ENCODE results near the gene MUCL3. TPM values are rescaled to one million over a fixed set of nuclear protein-coding genes. Genes with fewer than 3 reads are reported as not detected.
A peak's percentile ranks its signal among the peaks of the same experiment; 100 is the strongest.
"Not testable (repeated sequence)": the region's sequence is repeated elsewhere in the genome, so short reads cannot be mapped to it uniquely, and the experiment has no call there.

Gene MUCL3, protein sequence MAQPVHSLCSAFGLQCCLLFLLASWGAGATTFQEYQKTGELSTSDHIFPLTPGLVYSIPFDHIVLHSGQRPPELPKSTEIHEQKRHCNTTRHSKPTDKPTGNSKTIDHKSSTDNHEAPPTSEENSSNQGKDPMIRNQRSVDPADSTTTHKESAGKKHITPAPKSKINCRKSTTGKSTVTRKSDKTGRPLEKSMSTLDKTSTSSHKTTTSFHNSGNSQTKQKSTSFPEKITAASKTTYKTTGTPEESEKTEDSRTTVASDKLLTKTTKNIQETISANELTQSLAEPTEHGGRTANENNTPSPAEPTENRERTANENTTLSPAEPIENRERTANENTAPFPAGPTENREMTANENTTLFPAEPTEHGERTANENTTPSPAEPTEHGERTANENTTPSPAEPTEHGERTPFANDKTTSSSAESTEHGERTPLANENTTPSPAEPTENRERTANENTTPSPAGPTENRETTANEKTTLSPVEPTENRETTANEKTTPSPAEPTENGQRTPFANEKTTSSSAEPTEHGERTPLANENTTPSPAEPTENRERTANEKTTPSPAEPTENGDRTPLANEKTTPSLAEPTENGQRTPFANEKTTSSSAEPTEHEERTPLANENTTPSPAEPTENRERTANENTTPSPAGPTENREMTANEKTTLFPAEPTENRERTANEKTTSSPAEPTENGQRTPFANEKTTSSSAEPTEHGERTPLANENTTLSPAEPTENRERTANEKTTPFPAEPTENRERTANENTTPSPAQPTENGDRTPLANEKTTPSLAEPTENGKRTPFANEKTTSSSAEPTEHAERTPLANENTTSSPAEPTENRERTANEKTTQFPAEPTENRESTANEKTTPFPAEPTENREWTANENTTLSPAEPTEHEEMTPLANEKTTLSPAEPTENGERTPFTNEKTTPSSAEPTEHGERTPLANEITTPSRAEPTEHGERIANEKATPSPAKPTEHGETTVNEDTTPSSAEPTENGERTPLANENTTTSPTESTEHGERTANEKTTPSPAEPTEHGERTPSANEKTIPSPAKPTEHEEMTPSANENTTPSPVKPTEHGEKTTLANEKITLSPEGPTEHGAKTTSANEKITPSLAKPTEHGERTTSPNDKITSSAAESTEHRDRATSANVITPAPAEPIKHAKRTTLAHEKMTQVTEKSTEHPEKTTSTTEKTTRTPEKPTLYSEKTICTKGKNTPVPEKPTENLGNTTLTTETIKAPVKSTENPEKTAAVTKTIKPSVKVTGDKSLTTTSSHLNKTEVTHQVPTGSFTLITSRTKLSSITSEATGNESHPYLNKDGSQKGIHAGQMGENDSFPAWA (N-terminal part only)
- total RNA-seq = not detected in 2 replicates

DNA sequence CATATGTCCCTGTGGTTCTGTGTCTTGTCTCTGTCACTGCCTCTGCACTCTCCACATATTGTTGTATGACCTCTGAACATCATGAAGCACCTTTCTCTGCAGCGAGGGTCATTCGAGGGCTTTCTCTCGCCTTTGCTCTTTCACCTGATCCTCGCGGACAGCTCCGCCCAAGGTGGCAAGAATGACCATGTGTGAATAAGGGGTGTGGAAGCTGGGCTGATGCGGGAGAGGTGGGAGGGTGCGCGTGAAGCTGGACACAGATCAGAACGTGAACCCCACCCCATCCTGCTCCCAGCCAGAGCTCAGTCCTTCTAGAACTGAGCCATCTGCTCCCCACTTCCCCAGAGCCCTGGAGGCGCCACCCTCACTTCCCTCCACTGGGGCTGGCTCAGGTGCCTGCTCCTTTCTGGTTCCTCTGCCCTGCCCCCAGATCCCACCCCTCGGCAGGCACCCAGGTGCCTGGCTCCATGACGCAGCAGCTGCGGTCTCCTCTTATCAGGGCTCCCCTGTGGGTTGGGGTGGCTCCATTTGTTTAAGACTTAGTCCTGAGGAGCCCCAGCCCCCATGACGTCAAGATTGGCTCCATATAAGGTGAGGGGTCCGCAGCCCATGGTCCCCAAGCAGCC lies at the start of gene MUCL3:
Gene MUCL3, plus strand, starts transcription at position 613 of the 626 bp plus-strand sequence. CDS start 27 bp downstream, outside the sequence.
- DNase-seq (ENCODE audit: low read depth, low spot score) = no peak

DNA sequence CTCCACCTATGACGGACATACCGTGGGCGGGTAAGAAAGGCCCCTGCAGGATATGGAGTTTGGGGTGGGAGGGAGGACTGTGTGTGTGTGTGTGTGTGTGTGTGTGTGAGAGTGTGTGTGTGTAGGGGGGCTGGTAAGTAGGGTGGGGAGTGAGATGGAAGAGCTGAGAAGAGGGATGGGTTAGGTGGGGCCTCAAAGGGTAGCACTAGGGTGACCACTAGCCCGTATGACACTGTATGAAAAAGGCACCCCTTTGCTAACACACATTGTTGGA lies 49.4 kb upstream of the MUCL3 start:
- no peak for DNase-seq (ENCODE audit: low read depth, low spot score)

GRCh38 chr6:30891816-30892538 lies 48.8 kb upstream of the MUCL3 start:
- no peak for DNase-seq (ENCODE audit: low read depth, low spot score)

DNA sequence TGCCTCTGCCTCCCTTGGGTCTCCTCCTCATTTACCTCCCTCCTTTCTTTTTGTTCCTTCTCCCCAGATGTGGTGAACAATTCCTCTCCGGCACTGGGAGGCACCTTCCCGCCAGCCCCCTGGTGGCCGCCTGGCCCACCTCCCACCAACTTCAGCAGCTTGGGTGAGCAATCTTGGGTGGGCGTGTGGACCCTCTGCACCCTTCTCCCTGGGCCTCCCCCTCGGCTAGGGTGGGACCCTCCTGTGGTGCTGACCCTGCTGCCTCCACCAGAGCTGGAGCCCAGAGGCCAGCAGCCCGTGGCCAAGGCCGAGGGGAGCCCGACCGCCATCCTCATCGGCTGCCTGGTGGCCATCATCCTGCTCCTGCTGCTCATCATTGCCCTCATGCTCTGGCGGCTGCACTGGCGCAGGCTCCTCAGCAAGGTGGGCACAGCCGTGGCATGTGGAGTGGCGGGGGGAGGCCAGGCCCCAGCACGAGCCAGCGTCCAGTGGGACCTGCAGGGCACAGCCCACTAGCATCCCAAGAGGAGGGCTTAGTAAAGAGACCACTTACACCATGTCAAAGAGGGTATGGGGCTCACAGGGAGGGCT lies 47.7 kb upstream of the MUCL3 start:
- DNase-seq (ENCODE audit: low read depth, low spot score) = no peak

DNA sequence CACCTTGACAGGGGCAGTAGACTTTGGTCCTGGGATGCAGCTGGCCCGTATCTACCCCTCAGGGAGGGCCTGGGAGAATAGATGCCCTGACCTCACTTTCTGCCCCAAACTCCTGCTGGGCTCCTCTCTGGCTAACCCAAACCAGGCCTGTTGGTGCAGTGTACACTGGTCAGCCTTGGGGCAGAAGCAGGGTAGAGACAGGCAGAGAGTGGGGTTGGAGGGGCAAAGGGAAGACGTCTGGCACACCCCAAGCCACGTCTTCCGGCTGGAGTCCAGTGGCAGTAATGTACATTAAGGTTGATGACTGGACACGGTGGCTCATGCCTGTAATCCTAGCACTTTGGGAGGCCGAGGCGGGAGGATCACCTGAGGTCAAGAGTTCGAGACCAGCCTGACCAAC lies 47.1 kb upstream of the MUCL3 start:
- no peak for DNase-seq (ENCODE audit: low read depth, low spot score)

- DNase-seq (ENCODE audit: low read depth, low spot score) = no peak
These were observed 46.4 kb upstream of the MUCL3 start for GRCh38 chr6:30894381-30894780.

DNA sequence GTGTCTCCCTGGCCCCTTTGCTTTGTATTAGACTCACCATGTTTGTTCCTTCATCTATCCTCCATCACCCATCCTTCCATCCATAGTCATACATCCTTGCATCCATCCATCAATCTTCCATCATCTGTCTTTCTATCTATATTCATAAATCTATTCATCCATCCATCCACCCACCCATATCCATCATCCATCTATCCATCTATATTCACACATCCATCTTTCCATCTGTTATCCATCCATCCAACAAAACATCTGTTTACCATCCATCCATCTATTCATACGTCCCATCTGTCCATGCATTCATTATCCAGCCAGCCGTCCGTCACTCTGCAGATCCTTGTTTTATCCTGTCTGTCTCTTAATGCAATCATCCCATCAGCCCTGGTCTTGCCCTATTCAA lies 45.8 kb upstream of the MUCL3 start:
- no peak for DNase-seq (ENCODE audit: low read depth, low spot score)

- no peak for DNase-seq (ENCODE audit: low read depth, low spot score)
These were observed 45.4 kb upstream of the MUCL3 start for GRCh38 chr6:30895343-30895742.

DNA sequence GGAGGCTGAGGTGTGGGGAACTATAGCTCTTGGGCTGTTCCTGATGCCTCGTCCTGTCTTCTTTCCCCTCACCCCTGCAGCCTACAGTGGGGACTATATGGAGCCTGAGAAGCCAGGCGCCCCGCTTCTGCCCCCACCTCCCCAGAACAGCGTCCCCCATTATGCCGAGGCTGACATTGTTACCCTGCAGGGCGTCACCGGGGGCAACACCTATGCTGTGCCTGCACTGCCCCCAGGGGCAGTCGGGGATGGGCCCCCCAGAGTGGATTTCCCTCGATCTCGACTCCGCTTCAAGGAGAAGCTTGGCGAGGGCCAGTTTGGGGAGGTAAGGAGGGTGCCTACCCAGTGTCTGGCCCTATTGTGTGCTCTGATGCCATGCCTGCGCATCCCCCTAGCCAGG lies 44.2 kb upstream of the MUCL3 start:
- no peak for DNase-seq (ENCODE audit: low read depth, low spot score)

DNA sequence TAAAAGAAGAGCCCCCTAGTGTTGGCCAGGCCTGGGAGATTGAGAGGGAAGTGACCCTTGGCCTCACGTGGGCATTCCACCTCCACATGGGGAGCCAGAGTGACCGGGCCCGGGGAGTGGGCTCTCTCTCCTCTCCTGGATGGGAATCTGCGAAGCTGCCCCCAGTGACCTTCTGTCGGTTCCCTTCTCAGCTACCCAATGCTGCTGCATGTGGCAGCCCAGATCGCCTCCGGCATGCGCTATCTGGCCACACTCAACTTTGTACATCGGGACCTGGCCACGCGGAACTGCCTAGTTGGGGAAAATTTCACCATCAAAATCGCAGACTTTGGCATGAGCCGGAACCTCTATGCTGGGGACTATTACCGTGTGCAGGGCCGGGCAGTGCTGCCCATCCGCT lies 42.9 kb upstream of the MUCL3 start:
- no peak for DNase-seq (ENCODE audit: low read depth, low spot score)

DNA sequence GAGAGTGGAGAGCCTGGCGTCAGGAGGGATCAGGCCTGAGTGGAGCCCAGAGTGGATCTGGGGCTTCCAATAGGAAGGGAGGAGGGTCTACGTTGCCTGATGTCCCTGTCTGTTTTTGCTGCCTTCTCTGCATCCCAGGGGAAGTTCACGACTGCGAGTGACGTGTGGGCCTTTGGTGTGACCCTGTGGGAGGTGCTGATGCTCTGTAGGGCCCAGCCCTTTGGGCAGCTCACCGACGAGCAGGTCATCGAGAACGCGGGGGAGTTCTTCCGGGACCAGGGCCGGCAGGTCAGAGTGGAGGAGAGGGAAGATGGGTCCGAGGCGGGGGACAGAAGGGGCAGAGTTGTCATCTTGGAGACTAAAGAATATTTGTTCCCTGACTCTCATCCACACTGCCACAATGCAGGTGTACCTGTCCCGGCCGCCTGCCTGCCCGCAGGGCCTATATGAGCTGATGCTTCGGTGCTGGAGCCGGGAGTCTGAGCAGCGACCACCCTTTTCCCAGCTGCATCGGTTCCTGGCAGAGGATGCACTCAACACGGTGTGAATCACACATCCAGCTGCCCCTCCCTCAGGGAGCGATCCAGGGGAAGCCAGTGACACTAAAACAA lies 41.9 kb upstream of the MUCL3 start:
- DNase-seq (ENCODE audit: low read depth, low spot score) = no peak

- no peak for DNase-seq (ENCODE audit: low read depth, low spot score)
These were observed 39.8 kb upstream of the MUCL3 start for GRCh38 chr6:30900863-30901417.

- no peak for DNase-seq (ENCODE audit: low read depth, low spot score)
These were observed 39.3 kb upstream of the MUCL3 start for GRCh38 chr6:30901436-30901835.

- DNase-seq (ENCODE audit: low read depth, low spot score) = not testable (repeated sequence)
These were observed 38.6 kb upstream of the MUCL3 start for GRCh38 chr6:30902196-30902595.

DNA sequence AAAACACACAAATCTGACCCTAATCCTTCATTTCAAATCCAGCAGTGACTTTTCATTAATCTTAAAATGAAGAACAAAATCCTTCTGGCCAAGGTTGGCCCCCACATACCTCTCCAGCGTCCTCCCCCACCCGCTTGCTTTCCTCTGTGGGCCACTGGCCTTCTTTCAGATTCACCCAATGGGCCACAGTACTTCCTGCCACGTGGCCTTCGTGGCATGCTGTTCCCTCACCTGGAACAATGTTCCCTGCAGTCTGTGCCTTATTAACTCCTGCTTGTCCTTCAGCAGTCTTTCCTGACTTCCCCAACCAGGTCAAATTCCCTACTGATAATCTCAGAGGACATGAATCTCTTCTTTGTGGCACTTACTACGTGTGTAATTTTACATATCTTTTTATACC lies 38.1 kb upstream of the MUCL3 start:
- no peak for DNase-seq (ENCODE audit: low read depth, low spot score)

DNA sequence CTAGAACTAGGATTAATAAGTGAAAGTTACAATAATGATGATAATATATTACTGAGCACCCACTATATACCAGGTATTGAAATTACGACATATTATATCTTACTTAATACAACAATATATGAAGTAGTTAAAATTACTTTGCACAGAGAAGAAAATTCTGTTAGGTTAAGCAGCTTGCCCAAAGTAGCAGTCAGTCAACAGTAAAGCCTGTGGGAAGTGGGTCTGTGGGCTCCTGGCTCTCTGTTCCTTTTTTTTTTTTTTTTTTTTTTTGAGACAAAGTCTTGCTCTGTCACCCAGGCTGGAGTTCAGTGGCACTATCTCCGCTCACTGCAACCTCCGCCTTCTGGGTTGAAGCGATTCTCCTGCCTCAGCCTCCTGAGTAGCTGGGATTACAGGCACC lies 37.5 kb upstream of the MUCL3 start:
- DNase-seq (ENCODE audit: low read depth, low spot score) = no peak

- DNase-seq (ENCODE audit: low read depth, low spot score) = not testable (repeated sequence)
These were observed 33.4 kb upstream of the MUCL3 start for GRCh38 chr6:30907290-30907757.

GRCh38 chr6:30907758-30908591 lies 32.8 kb upstream of the MUCL3 start, which contains the start of gene GTF2H4:
Gene GTF2H4, plus strand, starts transcription at chr6:30908207.
- peak; percentile 96 for DNase-seq (ENCODE audit: low read depth, low spot score)
